ENCODE measurements around the gene ADAM12.

The ADAM12 gene

DNA sequence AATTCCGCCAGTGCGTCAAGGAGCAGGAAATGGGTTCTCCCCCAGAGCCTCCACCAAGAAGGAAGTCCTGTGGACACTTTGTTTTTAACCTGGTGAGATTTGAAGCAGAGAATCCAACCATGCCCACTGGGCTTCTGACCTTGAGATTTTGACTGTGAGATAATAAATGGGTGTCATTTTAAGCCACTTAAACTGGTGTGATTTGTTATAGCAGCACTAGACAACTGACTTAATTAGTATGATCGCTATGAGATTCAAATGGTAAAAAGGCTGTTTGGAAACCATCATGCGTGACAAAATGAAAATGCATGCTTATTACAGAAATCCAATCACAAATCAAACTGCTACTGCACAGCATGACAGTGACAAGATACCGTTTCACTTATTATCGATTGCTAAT is 98.0 kb downstream of the ADAM12 start:
- no peaks in the 10 kb centered on the region for H3K9me3 ChIP-seq
- TF ChIP-seq CTCF (IDR thresholded peaks at IDR 0.05) = no peak

GRCh38 chr10:126288547-126289493 is 99.5 kb downstream of the ADAM12 start:
- TF ChIP-seq CTCF (IDR thresholded peaks at IDR 0.05) = no peak
- Histone ChIP-seq H3K4me3 (ENCODE audit: low read depth in 1 of 2, low read length in 1 of 2) (no peak overlapping the region), H3K4me1 (ENCODE audit: control insufficient read depth in 1 of 2, insufficient read depth in 1 of 2, low read depth in 1 of 2, low read length in 1 of 2) (no peaks in the 10 kb centered on the region), H3K27me3 (no peaks in the 10 kb centered on the region), H3K9me3 (no peaks in the 10 kb centered on the region), H3K36me3 (no peaks in the 10 kb centered on the region), H3K27ac (no peak overlapping the region)

More for the DNA sequence above, 98.0 kb downstream of the ADAM12 start:
- no peaks in the 10 kb centered on the region for H3K4me1 ChIP-seq (ENCODE audit: control insufficient read depth in 1 of 2, insufficient read depth in 1 of 2, low read depth in 1 of 2, low read length in 1 of 2)
- H3K27ac ChIP-seq = no peak overlapping the region
- no peaks in the 10 kb centered on the region for H3K27me3 ChIP-seq
- H3K36me3 ChIP-seq = no peaks in the 10 kb centered on the region
- no peak overlapping the region for H3K4me3 ChIP-seq (ENCODE audit: low read depth in 1 of 2, low read length in 1 of 2)

DNA sequence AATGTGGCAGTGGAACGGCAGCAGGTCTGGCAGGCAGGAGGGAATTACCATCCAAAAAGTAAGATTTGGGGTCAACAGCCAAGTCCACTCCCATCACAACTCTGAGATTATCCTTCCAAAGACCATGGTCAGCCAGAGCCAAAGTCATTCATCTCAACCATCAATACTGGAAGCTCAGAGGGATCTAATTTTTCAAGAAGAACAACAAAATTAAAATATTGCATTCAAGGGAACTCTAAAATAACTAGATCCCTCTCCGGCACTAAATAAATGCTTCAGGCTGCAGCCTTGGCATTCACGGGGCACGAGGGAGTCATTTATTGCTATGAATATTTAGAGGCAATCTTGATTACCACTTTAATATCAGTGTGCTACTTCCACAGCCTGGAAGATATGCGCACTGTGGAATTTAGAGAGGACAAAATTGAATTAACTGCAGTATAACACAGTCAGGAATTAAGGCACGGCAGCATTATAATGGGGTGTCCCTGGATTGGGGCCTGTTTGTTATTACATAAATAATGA is 102.0 kb downstream of the ADAM12 start:
- Histone ChIP-seq H3K27ac (no peak overlapping the region), H3K9me3 (no peaks in the 10 kb centered on the region), H3K36me3 (no peaks in the 10 kb centered on the region), H3K4me1 (ENCODE audit: control insufficient read depth in 1 of 2, insufficient read depth in 1 of 2, low read depth in 1 of 2, low read length in 1 of 2) (no peaks in the 10 kb centered on the region), H3K27me3 (no peaks in the 10 kb centered on the region), H3K4me3 (ENCODE audit: low read depth in 1 of 2, low read length in 1 of 2) (no peak overlapping the region)
- TF ChIP-seq CTCF (IDR thresholded peaks at IDR 0.05) = no peak

DNA sequence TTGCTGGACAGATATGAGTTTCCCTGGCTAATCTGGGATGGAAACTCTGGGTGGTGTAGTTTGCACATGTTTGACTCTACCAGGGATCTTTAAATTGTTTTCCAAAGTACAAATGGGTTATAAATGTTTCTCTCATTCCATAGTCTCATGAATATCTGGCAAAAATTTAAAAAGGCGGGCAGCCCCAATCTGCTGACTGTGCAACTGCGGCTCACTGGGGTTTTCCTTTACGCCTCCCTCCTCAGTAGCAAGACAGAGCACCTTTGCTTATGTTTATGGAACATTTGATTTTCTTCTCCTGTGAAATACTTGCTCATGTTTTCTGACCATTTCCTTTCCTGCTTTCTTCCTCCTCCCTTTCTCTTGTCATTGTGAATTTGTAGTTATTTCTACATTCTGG is 105.0 kb downstream of the ADAM12 start:
- Histone ChIP-seq H3K4me3 (ENCODE audit: low read depth in 1 of 2, low read length in 1 of 2) (no peak overlapping the region), H3K27me3 (no peaks in the 10 kb centered on the region), H3K9me3 (no peaks in the 10 kb centered on the region), H3K4me1 (ENCODE audit: control insufficient read depth in 1 of 2, insufficient read depth in 1 of 2, low read depth in 1 of 2, low read length in 1 of 2) (no peaks in the 10 kb centered on the region), H3K27ac (no peak overlapping the region), H3K36me3 (no peaks in the 10 kb centered on the region)
- no peak for TF ChIP-seq CTCF (IDR thresholded peaks at IDR 0.05)

DNA sequence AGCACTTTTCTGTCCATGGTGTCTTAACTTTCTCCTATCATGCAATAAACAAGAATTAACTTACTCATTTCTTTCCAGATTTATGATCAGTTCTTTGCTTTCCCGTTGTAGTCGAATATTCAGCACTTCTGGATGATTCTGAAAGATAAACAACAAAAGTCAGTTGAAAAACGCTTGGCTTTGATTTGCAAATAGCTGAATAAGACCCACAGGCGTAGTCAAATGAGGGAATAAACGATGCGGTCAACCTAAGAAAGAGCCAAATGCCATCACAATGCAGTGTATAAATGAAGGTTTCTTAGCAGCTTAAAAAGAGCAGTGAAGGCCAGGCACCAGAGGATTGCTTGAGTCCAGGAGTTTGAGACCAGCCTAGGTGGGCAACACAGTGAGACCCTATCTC is 109.4 kb downstream of the ADAM12 start:
- no peaks in the 10 kb centered on the region for H3K4me1 ChIP-seq (ENCODE audit: control insufficient read depth in 1 of 2, insufficient read depth in 1 of 2, low read depth in 1 of 2, low read length in 1 of 2)
- no peak overlapping the region for H3K27ac ChIP-seq
- no peaks in the 10 kb centered on the region for H3K36me3 ChIP-seq
- no peak overlapping the region for H3K4me3 ChIP-seq (ENCODE audit: low read depth in 1 of 2, low read length in 1 of 2)
- no peak for TF ChIP-seq CTCF (IDR thresholded peaks at IDR 0.05)
- no peaks in the 10 kb centered on the region for H3K9me3 ChIP-seq
- no peaks in the 10 kb centered on the region for H3K27me3 ChIP-seq

Data from neutrophil (primary cell).